Urinary bladder (tissue), 4 donors: ENCODE measurements around the gene TRPM2. TPM values are rescaled to one million over a fixed set of nuclear protein-coding genes. Genes with fewer than 3 reads are reported as not detected.
"Not testable (repeated sequence)": the region's sequence is repeated elsewhere in the genome, so short reads cannot be mapped to it uniquely, and the experiment has no call there.

Experiments used
- DNase-seq: peaks from one replicate; pipeline ENCODE4 v3.0.0-alpha.2; 2015; ENCODE audit errors: extremely low spot score
- H3K27ac ChIP-seq: one replicate; pipeline ENCODE4 v1.5.1; 2013; ENCODE audit warnings: low read depth, mild to moderate bottlenecking, moderate library complexity
- H3K36me3 ChIP-seq: one replicate; pipeline ENCODE4 v1.6.1; 2013; ENCODE audit warnings: mild to moderate bottlenecking, moderate library complexity; ENCODE audit not compliant: insufficient read depth
- H3K4me1 ChIP-seq: one replicate; pipeline ENCODE4 v1.6.1; 2013; ENCODE audit warnings: mild to moderate bottlenecking, moderate library complexity; ENCODE audit not compliant: insufficient read depth
- H3K4me3 ChIP-seq: one replicate; pipeline ENCODE4 v1.5.1; 2013; ENCODE audit warnings: low read depth, low read length
- WGBS: extraction: QIAGEN DNeasy Blood & Tissue Kit; methylation state at CpG from one replicate; pipeline ENCODE4 v1.1.7; 2013; 5-methylcytosine and 5-hydroxymethylcytosine counted together
- polyA plus RNA-seq: library from polyadenylated mRNA; stranded (reverse); fragments of 200-250 nt; gene quantifications from one replicate; pipeline ENCODE4 v1.2.3, GENCODE V29; 2013
- total RNA-seq: library from RNA; depleted of rRNA; stranded (reverse); fragments of >200 nt; gene quantifications from one replicate; pipeline ENCODE4 v1.2.3, GENCODE V29; 2014
- donor health status: healthy with polysubstance abuse.
- donor health status: healthy.

TRPM2 gene
- total and polyA plus RNA-seq, 2 donors: 1.2 to 3.3 TPM

GRCh38 chr21:44401386-44402160 is 48.2 kb downstream of the TRPM2 start:
- WGBS: 83% methylated on average over 32 of the region's 32 CpGs
- H3K4me3 ChIP-seq: no peak overlapping the region
- no peak overlapping the region for H3K27ac ChIP-seq
- no peak for DNase-seq
- H3K4me1 ChIP-seq: no peaks in the 10 kb centered on the region
- no peaks in the 10 kb centered on the region for H3K36me3 ChIP-seq

GRCh38 chr21:44402323-44403105 is 49.1 kb downstream of the TRPM2 start:
- Histone ChIP-seq H3K4me3 (no peak overlapping the region), H3K27ac (no peak overlapping the region), H3K36me3 (no peaks in the 10 kb centered on the region), H3K4me1 (no peaks in the 10 kb centered on the region)
- 86% methylated on average over 17 of the region's 17 CpGs for WGBS
- no peak for DNase-seq

- WGBS: 93% methylated on average over 3 of the region's 3 CpGs
- H3K4me1 ChIP-seq: no peaks in the 10 kb centered on the region
- no peaks in the 10 kb centered on the region for H3K36me3 ChIP-seq
- H3K27ac ChIP-seq: no peak overlapping the region
- DNase-seq: no peak
- no peak overlapping the region for H3K4me3 ChIP-seq
Observed at GRCh38 chr21:44403106-44404020, 49.9 kb downstream of the TRPM2 start.

GRCh38 chr21:44404482-44404881 is 51.1 kb downstream of the TRPM2 start:
- not testable (repeated sequence) for H3K4me3 ChIP-seq, H3K4me1 ChIP-seq, H3K27ac ChIP-seq, H3K36me3 ChIP-seq, DNase-seq
- 82% methylated on average over 7 of the region's 7 CpGs for WGBS

- H3K36me3 ChIP-seq: no peaks in the 10 kb centered on the region
- no peak overlapping the region for H3K4me3 ChIP-seq
- 86% methylated on average over 34 of the region's 34 CpGs for WGBS
- no peak for DNase-seq
- H3K4me1 ChIP-seq: no peaks in the 10 kb centered on the region
- no peak overlapping the region for H3K27ac ChIP-seq
Observed at GRCh38 chr21:44405091-44405947, 51.9 kb downstream of the TRPM2 start.

GRCh38 chr21:44405948-44406872 is 52.8 kb downstream of the TRPM2 start:
- Histone ChIP-seq H3K27ac (no peak overlapping the region), H3K36me3 (no peaks in the 10 kb centered on the region), H3K4me3 (no peak overlapping the region), H3K4me1 (no peaks in the 10 kb centered on the region)
- 82% methylated on average over 37 of the region's 37 CpGs for WGBS
- DNase-seq: no peak

- 81% methylated on average over 8 of the region's 8 CpGs for WGBS
- no peak overlapping the region for H3K4me3 ChIP-seq
- no peak overlapping the region for H3K27ac ChIP-seq
- DNase-seq: no peak
- H3K4me1 ChIP-seq: no peaks in the 10 kb centered on the region
- no peaks in the 10 kb centered on the region for H3K36me3 ChIP-seq
Observed at GRCh38 chr21:44406953-44407352, 53.5 kb downstream of the TRPM2 start.

- no peaks in the 10 kb centered on the region for H3K36me3 ChIP-seq
- 86% methylated on average over 7 of the region's 7 CpGs for WGBS
- no peak overlapping the region for H3K27ac ChIP-seq
- H3K4me3 ChIP-seq: no peak overlapping the region
- no peak for DNase-seq
- no peaks in the 10 kb centered on the region for H3K4me1 ChIP-seq
Observed at GRCh38 chr21:44407493-44407892, 54.1 kb downstream of the TRPM2 start.

GRCh38 chr21:44408226-44408625 is 54.8 kb downstream of the TRPM2 start:
- Histone ChIP-seq H3K36me3 (no peaks in the 10 kb centered on the region), H3K27ac (no peak overlapping the region), H3K4me3 (no peak overlapping the region), H3K4me1 (no peaks in the 10 kb centered on the region)
- WGBS: 88% methylated on average over 15 of the region's 15 CpGs
- DNase-seq: no peak

- 92% methylated on average over 27 of the region's 27 CpGs for WGBS
- H3K4me1 ChIP-seq: no peaks in the 10 kb centered on the region
- H3K36me3 ChIP-seq: no peaks in the 10 kb centered on the region
- no peak for DNase-seq
- no peak overlapping the region for H3K4me3 ChIP-seq
- no peak overlapping the region for H3K27ac ChIP-seq
Observed at GRCh38 chr21:44413566-44414290, 60.3 kb downstream of the TRPM2 start.

GRCh38 chr21:44414291-44415072 is 61.1 kb downstream of the TRPM2 start:
- 72% methylated on average over 30 of the region's 30 CpGs for whole genome bisulfite sequencing
- DNase-seq: no peak

More at GRCh38 chr21:44414291-44415072, 61.1 kb downstream of the TRPM2 start:
- H3K4me3 ChIP-seq: no peak overlapping the region
- H3K36me3 ChIP-seq: no peaks in the 10 kb centered on the region
- no peaks in the 10 kb centered on the region for H3K4me1 ChIP-seq
- H3K27ac ChIP-seq: no peak overlapping the region
